Activated CD8-positive, alpha-beta T cell treated with anti-CD3 and anti-CD28 coated beads for 36 hours (primary cell): Measurements from ENCODE around the gene ERGIC1. TPM values are rescaled to one million over a fixed set of nuclear protein-coding genes. Genes with fewer than 3 reads are reported as not detected.
"Not testable (repeated sequence)": the region's sequence is repeated elsewhere in the genome, so short reads cannot be mapped to it uniquely, and the experiment has no call there.

Experiments used
- ATAC-seq: fragments of 200-7000 bp; cut with Tn5 transposase; one replicate; pipeline ENCODE4 v1.10.0; 2021; ENCODE audit warnings: mild to moderate bottlenecking, moderate library complexity
- CTCF ChIA-PET: fragments of 350-600 bp; sonication (Branson Sonifier 250); formaldehyde crosslinking; loops from one replicate; lab custom pipeline; 2021; ENCODE audit warnings: antibody characterized with exemption; lab: Charles Lee
- POLR2A ChIA-PET: fragments of 350-600 bp; sonication (Branson Sonifier 250); formaldehyde crosslinking; loops from one replicate; lab custom pipeline; 2021; ENCODE audit warnings: antibody characterized with exemption; lab: Charles Lee
- DNase-seq: peaks from one replicate; pipeline ENCODE4 v3.0.0-alpha.2; 2020
- H3K27ac Mint-ChIP-seq: one replicate; pipeline ENCODE4 v1.8.0; 2021; ENCODE audit warnings: mild to moderate bottlenecking, mixed read lengths
- H3K27me3 Mint-ChIP-seq: one replicate; pipeline ENCODE4 v1.8.0; 2021; ENCODE audit warnings: mixed read lengths
- H3K36me3 Mint-ChIP-seq: one replicate; pipeline ENCODE4 v1.8.0; 2021; ENCODE audit warnings: low read depth, mixed read lengths
- H3K4me1 Mint-ChIP-seq: one replicate; pipeline ENCODE4 v1.8.0; 2021; ENCODE audit warnings: low read depth, mixed read lengths
- H3K4me3 Mint-ChIP-seq: one replicate; pipeline ENCODE4 v1.8.0; 2021; ENCODE audit warnings: mild to moderate bottlenecking, moderate library complexity, mixed read lengths
- H3K9me3 Mint-ChIP-seq: one replicate; pipeline ENCODE4 v1.8.0; 2021; ENCODE audit warnings: mixed read lengths
- intact Hi-C: fragments of 100-400 bp; cut with micrococcal nuclease; formaldehyde crosslinking; loops from one replicate; pipeline ENCODE4 v1.10.0; 2022
- total RNA-seq, 2 experiments: library from RNA; stranded (reverse); gene quantifications; one replicate each; pipeline ENCODE4 v1.2.3, GENCODE V29; 2021
- TF ChIP-seq, protein P1 (sequence below): fragments of 200-600 bp; IDR thresholded peaks from one replicate; pipeline ENCODE4 v1.8.0; 2022; ENCODE audit warnings: antibody characterized with exemption, mild to moderate bottlenecking

ERGIC1 gene, protein sequence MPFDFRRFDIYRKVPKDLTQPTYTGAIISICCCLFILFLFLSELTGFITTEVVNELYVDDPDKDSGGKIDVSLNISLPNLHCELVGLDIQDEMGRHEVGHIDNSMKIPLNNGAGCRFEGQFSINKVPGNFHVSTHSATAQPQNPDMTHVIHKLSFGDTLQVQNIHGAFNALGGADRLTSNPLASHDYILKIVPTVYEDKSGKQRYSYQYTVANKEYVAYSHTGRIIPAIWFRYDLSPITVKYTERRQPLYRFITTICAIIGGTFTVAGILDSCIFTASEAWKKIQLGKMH
- total RNA-seq = 10 to 100 TPM; 56.1 to 57.0 TPM

GRCh38 chr5:172833686-172834414 lies at the start of gene ERGIC1:
Gene ERGIC1 (plus strand): TSS chr5:172834251. CDS start chr5:172834414, 163 bp downstream.
- Mint-ChIP-seq H3K9me3 (no peaks in the 10 kb centered on the region), H3K4me1 (peaks cover 40% of the 10 kb centered on the region), H3K27me3 (no peaks in the 10 kb centered on the region), H3K27ac (peak within 1 kb of the TSS; percentile 80), H3K36me3 (no peaks in the 10 kb centered on the region), H3K4me3 (peak within 1 kb of the TSS; percentile 79)
- intact Hi-C loops = loop anchor here (10.0 kb wide), 1 partner anchor 119 kb away; no protein-coding TSS in a partner anchor
- CTCF ChIA-PET = interaction anchor here (1.3 to 1.9 kb wide), 2 partner anchors 62 to 119 kb away, joined by 4 to 5 read pairs; no protein-coding TSS in a partner anchor
- TF ChIP-seq, protein P1, sequence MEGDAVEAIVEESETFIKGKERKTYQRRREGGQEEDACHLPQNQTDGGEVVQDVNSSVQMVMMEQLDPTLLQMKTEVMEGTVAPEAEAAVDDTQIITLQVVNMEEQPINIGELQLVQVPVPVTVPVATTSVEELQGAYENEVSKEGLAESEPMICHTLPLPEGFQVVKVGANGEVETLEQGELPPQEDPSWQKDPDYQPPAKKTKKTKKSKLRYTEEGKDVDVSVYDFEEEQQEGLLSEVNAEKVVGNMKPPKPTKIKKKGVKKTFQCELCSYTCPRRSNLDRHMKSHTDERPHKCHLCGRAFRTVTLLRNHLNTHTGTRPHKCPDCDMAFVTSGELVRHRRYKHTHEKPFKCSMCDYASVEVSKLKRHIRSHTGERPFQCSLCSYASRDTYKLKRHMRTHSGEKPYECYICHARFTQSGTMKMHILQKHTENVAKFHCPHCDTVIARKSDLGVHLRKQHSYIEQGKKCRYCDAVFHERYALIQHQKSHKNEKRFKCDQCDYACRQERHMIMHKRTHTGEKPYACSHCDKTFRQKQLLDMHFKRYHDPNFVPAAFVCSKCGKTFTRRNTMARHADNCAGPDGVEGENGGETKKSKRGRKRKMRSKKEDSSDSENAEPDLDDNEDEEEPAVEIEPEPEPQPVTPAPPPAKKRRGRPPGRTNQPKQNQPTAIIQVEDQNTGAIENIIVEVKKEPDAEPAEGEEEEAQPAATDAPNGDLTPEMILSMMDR = no peak
- POLR2A ChIA-PET = interaction anchor here (0.8 to 1.5 kb wide), 3 partner anchors 10 to 36 kb away, joined by 3 to 7 read pairs (median 3); no protein-coding TSS in a partner anchor
- DNase-seq (peak; percentile 79), ATAC-seq (peak; percentile 83)

- CTCF ChIA-PET = interaction anchor here (1.0 to 1.6 kb wide), 3 partner anchors 12 to 72 kb away, joined by 4 to 7 read pairs (median 4); no protein-coding TSS in a partner anchor
- Mint-ChIP-seq H3K4me1 (peaks cover 10% of the 10 kb centered on the region), H3K9me3 (no peaks in the 10 kb centered on the region), H3K36me3 (no peaks in the 10 kb centered on the region), H3K27me3 (no peaks in the 10 kb centered on the region), H3K4me3 (no peak overlapping the region), H3K27ac (no peak overlapping the region)
- TF ChIP-seq, protein P1 = no peak
- intact Hi-C loops = no loop called here
- DNase-seq (no peak), ATAC-seq (no peak)
- POLR2A ChIA-PET = interaction anchor here (0.6 to 1.3 kb wide), 2 partner anchors 15 to 108 kb away, joined by 3 to 4 read pairs; no protein-coding TSS in a partner anchor
These were observed 48.5 kb upstream of the ERGIC1 start for GRCh38 chr5:172785429-172786088.

GRCh38 chr5:172786736-172787462 lies 47.2 kb upstream of the ERGIC1 start:
- TF ChIP-seq, protein P1 = no peak
- intact Hi-C loops = no loop called here
- ChIA-PET POLR2A (no interaction called here), CTCF (interaction anchor here (1.0 to 1.3 kb wide), 2 partner anchors 11 to 14 kb away, joined by 3 read pairs; no protein-coding TSS in a partner anchor)
- Mint-ChIP-seq H3K27ac (no peak overlapping the region), H3K4me3 (no peak overlapping the region), H3K9me3 (no peaks in the 10 kb centered on the region), H3K36me3 (no peaks in the 10 kb centered on the region), H3K4me1 (peaks cover 7% of the 10 kb centered on the region), H3K27me3 (no peaks in the 10 kb centered on the region)
- no peak for ATAC-seq
- no peak for DNase-seq

- intact Hi-C loops, H3K27ac Mint-ChIP-seq, H3K9me3 Mint-ChIP-seq, H3K36me3 Mint-ChIP-seq, H3K27me3 Mint-ChIP-seq, POLR2A ChIA-PET, H3K4me3 Mint-ChIP-seq, DNase-seq, H3K4me1 Mint-ChIP-seq, ATAC-seq: not testable (repeated sequence)
- CTCF ChIA-PET = interaction anchor here (1.0 to 1.3 kb wide), 2 partner anchors 11 to 15 kb away, joined by 3 read pairs; no protein-coding TSS in a partner anchor
These were observed 46.5 kb upstream of the ERGIC1 start for GRCh38 chr5:172787538-172787937.
